Heart left ventricle (tissue), 16 donors: ENCODE data around the gene MYOD1. TPM values are rescaled to one million over a fixed set of nuclear protein-coding genes. Genes with fewer than 3 reads are reported as not detected.

Experiments
- ATAC-seq, 4 donors: fragments of 200-7000 bp; cut with Tn5 transposase; one replicate each; pipeline ENCODE4 v1.9.1; 2020 to 2022; ENCODE audit warnings: moderate library complexity in 4 of 4, mild to moderate bottlenecking in 3 of 4, moderate number of reproducible peaks in 1 of 4
- DNase-seq, 5 donors: peaks; one replicate each; pipeline ENCODE4 v3.0.0-alpha.2; 2020
- H3K27ac ChIP-seq, 12 donors: fragments of 200-600 bp; sonication (generic) in 4 of 12; one replicate each; pipeline versions ENCODE4 v1.5.0 to v1.8.0; 2016 to 2022; ENCODE audit warnings: mild to moderate bottlenecking in 2 of 12
- H3K27me3 ChIP-seq, 9 donors: fragments of 200-600 bp; sonication (generic) in 2 of 9; one replicate each; pipeline versions ENCODE4 v1.5.1 to v1.8.0; 2016 to 2022; ENCODE audit warnings: mild to moderate bottlenecking in 3 of 9
- H3K36me3 ChIP-seq, 9 donors: fragments of 200-600 bp; sonication (generic) in 2 of 9; one replicate each; pipeline versions ENCODE4 v1.5.0 to v1.8.0; 2018 to 2022; ENCODE audit warnings: mild to moderate bottlenecking in 2 of 9
- H3K4me1 ChIP-seq, 12 donors: fragments of 200-600 bp; sonication (generic) in 4 of 12; one replicate each; pipeline versions ENCODE4 v1.5.0 to v1.8.0; 2016 to 2022; ENCODE audit warnings: mild to moderate bottlenecking in 3 of 12
- H3K4me3 ChIP-seq, 12 donors: fragments of 200-600 bp; sonication (generic) in 4 of 12; one replicate each; pipeline versions ENCODE4 v1.5.0 to v1.8.0; 2017 to 2022; ENCODE audit warnings: mild to moderate bottlenecking in 9 of 12, moderate library complexity in 4 of 12
- H3K9me3 ChIP-seq, 12 donors: fragments of 200-600 bp; sonication (generic) in 4 of 12; one replicate each; pipeline versions ENCODE4 v1.5.0 to v1.8.0; 2016 to 2022; ENCODE audit warnings: mild to moderate bottlenecking in 1 of 12
- CTCF ChIP-seq, 12 donors: fragments of 200-600 bp; sonication (generic) in 4 of 12; IDR thresholded peaks; one replicate each; pipeline versions ENCODE4 v1.5.0 to v1.8.0; 2018 to 2022; ENCODE audit warnings: antibody characterized with exemption in 12 of 12, mild to moderate bottlenecking in 5 of 12
- POLR2A ChIP-seq, 2 donors: fragments of 450-650 bp; IDR thresholded peaks; one replicate each; pipeline ENCODE4 v1.6.1; 2017; ENCODE audit warnings: antibody characterized with exemption in 2 of 2, mild to moderate bottlenecking in 2 of 2, moderate library complexity in 2 of 2
- WGBS, 4 donors: extraction: QIAGEN DNeasy Blood & Tissue Kit in 2 of 4; methylation state at CpG; one replicate each; pipeline versions ENCODE4 v1.1.5 to v1.1.7; 2013 to 2018; 5-methylcytosine and 5-hydroxymethylcytosine counted together
- intact Hi-C, 10 donors: fragments of 100-400 bp; cut with DNase I; formaldehyde crosslinking; loops; one replicate each; pipeline versions ENCODE4 v1.11.1 to v1.14.2; 2022
- polyA plus RNA-seq, 2 donors: library from polyadenylated mRNA; stranded (reverse); fragments of 200-250 nt; gene quantifications; one replicate each; pipeline ENCODE4 v1.2.3, GENCODE V29; 2013
- total RNA-seq, 9 donors: library from RNA; depleted of rRNA in 2 of 9; stranded (reverse); fragments of >200 nt in 2 of 9; fragmentation: NEBNext Ultra II Directional in 3 of 9; extraction: Animal tissue kit (Norgen Biotek cat#: 25700) in 3 of 9; gene quantifications; one replicate each; pipeline versions ENCODE4 v1.1.0 to v1.2.4, GENCODE V29; 2016 to 2023
- donor health status: ischemic (EF 13 %, LVEDD 7.1; RV severe dilation, severe dysfunction).
- donor health status: healthy with polysubstance abuse.
- donor health status: DM: no; HTN: yes; CAD: no.
- donor health status: DM: no; HTN: no; CAD: no.
- donor health status: ischemic (EF 25% LVEDD 6.9; RV normal size, moderate dysfunction).
- donor health status: ischemic (EF 25% LVEDD 5.7; RV mildly dilated, moderate dysfunction).
- donor health status: healthy.
- donor health status: DM: yes; HTN: yes; CAD: no.
- donor health status: ischemic (EF 35%, LVEDD 5.7; RV mildly dilated, moderate dysfunction).
- donor health status: nonischemic (EF 11% LVEDD 7.7; RV severe dilation, severe dysfunction).
- donor health status: DM: yes; HTN: yes; CAD: no.
- donor health status: PGD.
- donor health status: ischemic (EF 29% LVEDD 5.4; RV normal size, mild dysfunction).
- donor health status: nonischemic (EF 23%, LVEDD 6.1; RV moderate dilation, normal function).

Gene MYOD1
- total and polyA plus RNA-seq, 11 donors: not detected

- DNase-seq (peak in 1 of 5 donors; percentile 29), ATAC-seq (peak in 2 of 4 donors; percentile 16 to 35)
- TF ChIP-seq CTCF (IDR thresholded peaks at IDR 0.05) (no peak), POLR2A (IDR thresholded peaks at IDR 0.05) (no peak)
- H3K27me3 ChIP-seq: peaks cover 29 to 77% (median 45%) of the 10 kb centered on the region in 9 donors
- intact Hi-C loops: loop anchor here in 5 of 10 donors (2.0 to 10.0 kb wide), 5 partner anchors 110 to 244 kb away; no protein-coding TSS in a partner anchor
- no peaks in the 10 kb centered on the region for H3K36me3 ChIP-seq
- no peaks in the 10 kb centered on the region for H3K9me3 ChIP-seq
- 0 to 1% (median 0%) methylated on average over 2 to 66 of the region's 66 CpGs for WGBS, 4 donors
- no peak within 1 kb of the TSS for H3K27ac ChIP-seq
- peaks cover 2 to 22% (median 7%) of the 10 kb centered on the region in 12 donors for H3K4me1 ChIP-seq
- H3K4me3 ChIP-seq: peak within 1 kb of the TSS in 11 of 12 donors; percentile 26 to 54 (median 46)
These were observed 15.1 kb downstream of the MYOD1 start, which contains the start of gene KCNC1 for GRCh38 chr11:17734418-17734911. Gene KCNC1 (plus strand): TSS chr11:17734781. CDS start chr11:17736003, 1,222 bp downstream.

GRCh38 chr11:17734986-17735817, 15.8 kb downstream of the MYOD1 start:
- H3K27ac ChIP-seq: no peak overlapping the region
- WGBS, 4 donors: 1 to 2% (median 1%) methylated on average over 46 to 73 of the region's 73 CpGs
- peak; percentile 48 to 84 (median 69) for DNase-seq
- peaks cover 29 to 79% (median 49%) of the 10 kb centered on the region in 9 donors for H3K27me3 ChIP-seq
- ATAC-seq: peak in 3 of 4 donors; percentile 70 to 81 (median 77)
- H3K36me3 ChIP-seq: no peaks in the 10 kb centered on the region
- TF ChIP-seq CTCF (IDR thresholded peaks at IDR 0.05) (no peak), POLR2A (IDR thresholded peaks at IDR 0.05) (no peak)
- peak overlapping the region in 10 of 12 donors; percentile 30 to 54 (median 45) for H3K4me3 ChIP-seq
- peaks cover 2 to 22% (median 7%) of the 10 kb centered on the region in 12 donors for H3K4me1 ChIP-seq
- intact Hi-C loops: loop anchor here in 5 of 10 donors (2.0 to 10.0 kb wide), 5 partner anchors 110 to 244 kb away; no protein-coding TSS in a partner anchor
- no peaks in the 10 kb centered on the region for H3K9me3 ChIP-seq

GRCh38 chr11:17735818-17736578, 16.6 kb downstream of the MYOD1 start:
- DNase-seq: peak in 1 of 5 donors; percentile 11

More at GRCh38 chr11:17735818-17736578, 16.6 kb downstream of the MYOD1 start:
- H3K4me3 ChIP-seq: peak overlapping the region in 1 of 12 donors; percentile 53
- WGBS, 4 donors: 6 to 10% (median 8%) methylated on average over 41 to 102 of the region's 102 CpGs
- no peak for ATAC-seq
- H3K27ac ChIP-seq: no peak overlapping the region
- intact Hi-C loops: loop anchor here in 2 of 10 donors (2.0 to 10.0 kb wide), 2 partner anchors 109 to 243 kb away; no protein-coding TSS in a partner anchor
- H3K9me3 ChIP-seq: no peaks in the 10 kb centered on the region
- TF ChIP-seq CTCF (IDR thresholded peaks at IDR 0.05) (peak in 4 of 12 donors; percentile 14 to 32 (median 28)), POLR2A (IDR thresholded peaks at IDR 0.05) (no peak)
- H3K36me3 ChIP-seq: no peaks in the 10 kb centered on the region
- peaks cover 2 to 22% (median 7%) of the 10 kb centered on the region in 12 donors for H3K4me1 ChIP-seq
- H3K27me3 ChIP-seq: peaks cover 29 to 76% (median 51%) of the 10 kb centered on the region in 9 donors
